Ovary (tissue), 9 donors: ENCODE data around the gene ROS1. TPM values are rescaled to one million over a fixed set of nuclear protein-coding genes. Genes with fewer than 3 reads are reported as not detected.

Source experiments
- DNase-seq, 5 donors: peaks; one replicate each; pipeline ENCODE4 v3.0.0-alpha.2; 2019 to 2020
- H3K27ac ChIP-seq, 2 donors: fragments of 200-600 bp; one replicate each; pipeline versions ENCODE4 v1.5.1 to v1.8.0; 2019 to 2022
- H3K27me3 ChIP-seq: fragments of 200-600 bp; one replicate; pipeline ENCODE4 v1.8.0; 2022
- H3K36me3 ChIP-seq: fragments of 200-600 bp; sonication (generic); one replicate; pipeline ENCODE4 v1.5.1; 2019
- H3K4me1 ChIP-seq: one replicate; pipeline ENCODE4 v1.8.1; 2013; ENCODE audit warnings: mild to moderate bottlenecking, moderate library complexity; ENCODE audit not compliant: insufficient read depth
- H3K4me3 ChIP-seq: fragments of 200-600 bp; sonication (generic); one replicate; pipeline ENCODE4 v1.5.1; 2017
- H3K9me3 ChIP-seq, 2 donors: fragments of 200-600 bp in 1 of 2; sonication (generic) in 1 of 2; one replicate each; pipeline versions ENCODE4 v1.5.1 to v1.8.1; 2013 to 2019; ENCODE audit warnings: mild to moderate bottlenecking in 1 of 2, moderate library complexity in 1 of 2
- EP300 ChIP-seq: sonication (generic); formaldehyde crosslinking; IDR thresholded peaks from one replicate; pipeline ENCODE4 v1.6.1; 2017; ENCODE audit warnings: antibody characterized with exemption
- POLR2A ChIP-seq: fragments of 450-650 bp; IDR thresholded peaks from one replicate; pipeline ENCODE4 v1.6.1; 2017; ENCODE audit warnings: antibody characterized with exemption, mild to moderate bottlenecking, moderate library complexity
- WGBS, 3 donors: extraction: QIAGEN DNeasy Blood & Tissue Kit in 1 of 3; methylation state at CpG; one replicate each; pipeline versions ENCODE4 v1.1.5 to v1.1.7; 2013 to 2017; 5-methylcytosine and 5-hydroxymethylcytosine counted together
- intact Hi-C, 4 donors: fragments of 100-400 bp; cut with DNase I; formaldehyde crosslinking; loops; one replicate each; pipeline versions ENCODE4 v1.11.0 to v1.15.1; 2022 to 2023
- polyA plus RNA-seq, 2 donors: library from polyadenylated mRNA; stranded (reverse); fragments of 200-250 nt in 1 of 2; fragments of 350-450 nt in 1 of 2; fragmentation: Illumina TruSeq in 1 of 2; extraction: RNeasy Lipid Tissue Mini Kit (QIAGEN cat#74804) in 1 of 2; gene quantifications; one replicate each; pipeline ENCODE4 v1.2.3, GENCODE V29; 2013 to 2014
- total RNA-seq, 7 donors: library from RNA; depleted of rRNA in 2 of 7; stranded (reverse); fragments of >200 nt in 2 of 7; fragmentation: NEBNext Ultra II Directional in 3 of 7; extraction: Animal tissue kit (Norgen Biotek cat#: 25700) in 3 of 7; gene quantifications; one replicate each; pipeline versions ENCODE4 v1.1.0 to v1.2.4, GENCODE V29; 2016 to 2023
- TF ChIP-seq, protein P1 (sequence below), 3 donors: fragments of 450-650 bp in 2 of 3; fragments of 200-600 bp in 1 of 3; IDR thresholded peaks; one replicate each; pipeline versions ENCODE4 v1.5.1 to v1.8.0; 2016 to 2022; ENCODE audit warnings: antibody characterized with exemption in 3 of 3, mild to moderate bottlenecking in 1 of 3
- donor health status: DM: no; HTN: no; CAD: no; lungs with moderate emphysema.
- donor health status: DM: no; HTN: no; CAD: no.
- donor health status: Bipolar disorder and iron deficiency.
- donor health status: DM: yes; HTN: yes; CAD: no.
- donor health status: DM: no; HTN: no; CAD: no.
- donor health status: DM: yes; HTN: yes; CAD: no.

The ROS1 gene
- total and polyA plus RNA-seq, 9 donors: under 0.01 to 0.62 (median 0.14) TPM; not detected in 5

DNA sequence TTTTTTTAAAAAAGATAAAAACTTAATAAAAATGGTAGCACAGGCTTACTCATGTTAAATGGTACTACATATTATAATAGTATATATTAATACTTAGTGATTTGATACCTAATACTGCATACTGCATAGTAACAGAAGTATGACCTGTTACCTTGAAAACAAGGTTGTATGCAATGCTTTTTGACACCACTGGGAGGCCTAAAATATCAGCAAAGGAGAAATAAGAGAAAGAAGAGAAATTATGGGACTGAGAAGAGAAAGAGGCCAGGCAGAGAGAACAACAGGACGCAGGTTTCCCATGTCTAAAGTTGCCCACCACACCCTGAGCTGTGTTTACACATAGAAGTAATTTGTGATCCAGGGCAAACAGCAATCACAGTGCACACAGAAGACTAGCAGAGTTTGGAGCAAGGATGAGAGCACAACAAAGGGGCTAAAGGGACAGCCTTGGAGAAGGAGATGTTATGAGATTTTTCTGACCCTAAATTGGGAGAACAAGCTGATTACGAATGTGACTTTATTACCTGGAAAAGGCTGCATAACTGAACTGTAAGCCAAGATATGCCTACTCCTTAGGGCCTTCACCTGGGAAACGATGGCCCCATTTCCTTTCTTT is 73.2 kb downstream of the ROS1 start:
- TF ChIP-seq EP300: no peak
- TF ChIP-seq POLR2A: no peak
- TF ChIP-seq, protein P1, sequence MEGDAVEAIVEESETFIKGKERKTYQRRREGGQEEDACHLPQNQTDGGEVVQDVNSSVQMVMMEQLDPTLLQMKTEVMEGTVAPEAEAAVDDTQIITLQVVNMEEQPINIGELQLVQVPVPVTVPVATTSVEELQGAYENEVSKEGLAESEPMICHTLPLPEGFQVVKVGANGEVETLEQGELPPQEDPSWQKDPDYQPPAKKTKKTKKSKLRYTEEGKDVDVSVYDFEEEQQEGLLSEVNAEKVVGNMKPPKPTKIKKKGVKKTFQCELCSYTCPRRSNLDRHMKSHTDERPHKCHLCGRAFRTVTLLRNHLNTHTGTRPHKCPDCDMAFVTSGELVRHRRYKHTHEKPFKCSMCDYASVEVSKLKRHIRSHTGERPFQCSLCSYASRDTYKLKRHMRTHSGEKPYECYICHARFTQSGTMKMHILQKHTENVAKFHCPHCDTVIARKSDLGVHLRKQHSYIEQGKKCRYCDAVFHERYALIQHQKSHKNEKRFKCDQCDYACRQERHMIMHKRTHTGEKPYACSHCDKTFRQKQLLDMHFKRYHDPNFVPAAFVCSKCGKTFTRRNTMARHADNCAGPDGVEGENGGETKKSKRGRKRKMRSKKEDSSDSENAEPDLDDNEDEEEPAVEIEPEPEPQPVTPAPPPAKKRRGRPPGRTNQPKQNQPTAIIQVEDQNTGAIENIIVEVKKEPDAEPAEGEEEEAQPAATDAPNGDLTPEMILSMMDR (IDR thresholded peaks at IDR 0.05): no peak
- H3K36me3 ChIP-seq: no peaks in the 10 kb centered on the region
- no peaks in the 10 kb centered on the region for H3K27me3 ChIP-seq
- no peak overlapping the region for H3K4me3 ChIP-seq
- intact Hi-C loops: no loop called here
- no peak for DNase-seq
- WGBS, 3 donors: 65 to 71% (median 66%) methylated on average over 3 of the region's 3 CpGs
- no peak overlapping the region for H3K27ac ChIP-seq
- no peaks in the 10 kb centered on the region for H3K9me3 ChIP-seq
- no peaks in the 10 kb centered on the region for H3K4me1 ChIP-seq

DNA sequence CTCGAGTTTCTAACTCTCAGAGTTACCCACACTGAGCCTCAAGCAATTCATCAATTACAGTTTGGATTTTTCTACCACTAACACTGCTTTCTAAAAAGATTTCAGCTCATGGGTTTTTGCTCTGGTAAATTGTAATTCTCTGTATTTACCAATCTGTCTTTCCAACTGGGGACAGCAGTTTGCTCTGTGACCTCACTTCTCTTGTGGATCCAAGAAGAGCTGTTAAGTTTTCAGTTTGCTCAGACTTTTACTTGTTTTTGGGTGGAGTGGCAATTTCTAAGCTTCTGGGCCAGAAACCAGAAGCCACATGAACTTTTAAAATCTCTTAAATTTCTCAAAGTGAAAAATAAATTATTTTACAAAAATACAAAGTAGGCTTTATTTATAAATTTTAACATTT is 74.2 kb downstream of the ROS1 start:
- H3K4me1 ChIP-seq: no peaks in the 10 kb centered on the region
- no peaks in the 10 kb centered on the region for H3K9me3 ChIP-seq
- WGBS, 3 donors: 42 to 59% (median 55%) methylated on average over 1 of the region's 1 CpG
- H3K27me3 ChIP-seq: no peaks in the 10 kb centered on the region
- intact Hi-C loops: no loop called here
- no peak for TF ChIP-seq EP300
- TF ChIP-seq POLR2A: no peak
- TF ChIP-seq, protein P1 (IDR thresholded peaks at IDR 0.05): no peak
- no peak for DNase-seq
- H3K36me3 ChIP-seq: no peaks in the 10 kb centered on the region
- H3K4me3 ChIP-seq: no peak overlapping the region
- no peak overlapping the region for H3K27ac ChIP-seq

DNA sequence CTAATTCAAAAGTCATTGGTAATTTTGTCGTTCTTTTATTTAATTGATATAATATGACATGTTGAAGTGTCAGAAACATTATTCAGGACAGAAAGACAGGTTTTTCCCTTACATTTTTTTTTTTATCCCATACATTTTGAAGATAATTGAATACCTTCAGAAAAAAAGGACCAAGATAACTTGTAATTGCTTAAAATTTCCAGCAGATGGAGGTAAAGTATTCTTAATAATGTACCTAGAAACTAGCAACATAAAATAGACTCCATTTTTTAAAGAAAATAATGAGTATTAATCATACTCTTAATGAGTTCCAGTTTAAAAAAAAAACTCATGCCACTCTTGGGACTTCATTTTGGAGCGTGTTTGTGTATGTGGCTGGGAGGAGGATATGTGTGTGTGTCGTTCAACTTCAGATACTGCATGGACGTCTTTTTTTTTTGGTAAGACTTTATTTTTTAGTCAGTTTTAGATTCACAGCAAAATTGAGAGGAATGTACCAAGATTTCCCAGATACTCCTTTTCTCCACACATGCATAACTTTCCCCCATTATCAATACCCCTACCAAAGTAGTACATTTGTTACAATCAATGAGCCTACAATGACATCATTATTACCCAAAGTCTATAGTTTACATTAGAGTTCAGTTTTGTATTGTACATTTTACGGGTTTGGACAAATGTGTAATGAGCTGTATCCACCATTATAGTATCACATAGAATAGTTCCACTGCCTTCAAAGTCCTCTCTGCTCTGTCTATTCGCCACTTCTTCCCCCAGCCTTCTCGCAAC is 79.4 kb downstream of the ROS1 start:
- intact Hi-C loops: no loop called here
- 36 to 43% (median 42%) methylated on average over 7 of the region's 7 CpGs for WGBS, 3 donors
- Histone ChIP-seq H3K27me3 (no peaks in the 10 kb centered on the region), H3K4me1 (no peaks in the 10 kb centered on the region), H3K27ac (no peak overlapping the region), H3K4me3 (no peak overlapping the region), H3K36me3 (no peaks in the 10 kb centered on the region), H3K9me3 (no peaks in the 10 kb centered on the region)
- DNase-seq: no peak
- TF ChIP-seq, protein P1 (IDR thresholded peaks at IDR 0.05): no peak
- TF ChIP-seq POLR2A (no peak), EP300 (no peak)

DNA sequence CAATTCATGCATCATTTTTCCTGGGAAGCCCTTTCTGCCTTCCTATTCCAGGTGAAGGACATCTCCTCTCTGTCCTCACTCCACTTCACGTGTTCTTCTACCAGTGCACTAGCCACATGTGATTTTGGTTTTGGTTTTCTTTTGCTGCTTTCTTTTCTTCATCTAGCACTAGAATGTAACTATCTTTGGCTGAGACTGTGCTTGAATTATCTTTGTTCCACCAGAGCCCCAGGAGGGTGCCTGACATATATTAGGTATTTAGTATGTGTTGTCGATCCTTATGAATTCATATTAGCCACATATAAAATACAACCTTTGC is 80.5 kb downstream of the ROS1 start:
- WGBS, 3 donors: 71 to 91% (median 73%) methylated on average over 2 of the region's 2 CpGs
- no peaks in the 10 kb centered on the region for H3K27me3 ChIP-seq
- no peaks in the 10 kb centered on the region for H3K36me3 ChIP-seq
- DNase-seq: no peak
- H3K4me1 ChIP-seq: no peaks in the 10 kb centered on the region
- H3K4me3 ChIP-seq: no peak overlapping the region
- no peaks in the 10 kb centered on the region for H3K9me3 ChIP-seq
- no peak overlapping the region for H3K27ac ChIP-seq
- TF ChIP-seq EP300 (no peak), POLR2A (no peak)
- TF ChIP-seq, protein P1 (IDR thresholded peaks at IDR 0.05): no peak
- intact Hi-C loops: no loop called here
